Measurements from ENCODE around the gene PRICKLE4.

PRICKLE4 gene

DNA sequence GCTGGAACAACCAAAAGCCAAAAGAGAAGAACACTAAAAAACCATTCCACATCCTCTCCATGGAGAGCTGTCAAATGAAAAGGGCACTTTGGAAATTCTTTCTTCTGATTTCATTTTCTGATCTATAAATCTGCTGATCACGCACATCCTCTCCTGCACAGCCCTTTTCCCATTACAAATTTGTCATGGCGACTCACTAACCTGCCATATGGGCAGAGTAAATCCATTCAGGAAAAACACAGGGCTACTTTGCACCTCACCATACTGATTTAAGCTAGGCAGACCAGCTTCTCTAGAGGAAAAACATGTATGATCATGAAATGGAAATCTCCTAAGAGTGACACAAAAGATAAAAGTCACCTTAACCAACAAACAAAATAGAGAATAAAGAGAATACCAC, 32.9 kb downstream of the PRICKLE4 start:
- TF ChIP-seq, protein P1, sequence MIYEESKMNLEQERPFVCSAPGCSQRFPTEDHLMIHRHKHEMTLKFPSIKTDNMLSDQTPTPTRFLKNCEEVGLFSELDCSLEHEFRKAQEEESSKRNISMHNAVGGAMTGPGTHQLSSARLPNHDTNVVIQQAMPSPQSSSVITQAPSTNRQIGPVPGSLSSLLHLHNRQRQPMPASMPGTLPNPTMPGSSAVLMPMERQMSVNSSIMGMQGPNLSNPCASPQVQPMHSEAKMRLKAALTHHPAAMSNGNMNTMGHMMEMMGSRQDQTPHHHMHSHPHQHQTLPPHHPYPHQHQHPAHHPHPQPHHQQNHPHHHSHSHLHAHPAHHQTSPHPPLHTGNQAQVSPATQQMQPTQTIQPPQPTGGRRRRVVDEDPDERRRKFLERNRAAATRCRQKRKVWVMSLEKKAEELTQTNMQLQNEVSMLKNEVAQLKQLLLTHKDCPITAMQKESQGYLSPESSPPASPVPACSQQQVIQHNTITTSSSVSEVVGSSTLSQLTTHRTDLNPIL (CRISPR knock-in tag; IDR thresholded peaks at IDR 0.05; ENCODE audit: low read depth), result no peak
- no peak for TF ChIP-seq RARB (CRISPR knock-in tag; IDR thresholded peaks at IDR 0.05)
- no peak for TF ChIP-seq ZFP3 (CRISPR knock-in tag; IDR thresholded peaks at IDR 0.05)
- TF ChIP-seq BACH2 (CRISPR knock-in tag; IDR thresholded peaks at IDR 0.05; ENCODE audit: borderline replicate concordance), result no peak
- no peak for TF ChIP-seq ZNF565 (CRISPR knock-in tag; conservative IDR thresholded peaks at IDR 0.05; ENCODE audit: low read depth)
- no peak for TF ChIP-seq ZNF8 (CRISPR knock-in tag; IDR thresholded peaks at IDR 0.05)
- no peak for ATAC-seq

DNA sequence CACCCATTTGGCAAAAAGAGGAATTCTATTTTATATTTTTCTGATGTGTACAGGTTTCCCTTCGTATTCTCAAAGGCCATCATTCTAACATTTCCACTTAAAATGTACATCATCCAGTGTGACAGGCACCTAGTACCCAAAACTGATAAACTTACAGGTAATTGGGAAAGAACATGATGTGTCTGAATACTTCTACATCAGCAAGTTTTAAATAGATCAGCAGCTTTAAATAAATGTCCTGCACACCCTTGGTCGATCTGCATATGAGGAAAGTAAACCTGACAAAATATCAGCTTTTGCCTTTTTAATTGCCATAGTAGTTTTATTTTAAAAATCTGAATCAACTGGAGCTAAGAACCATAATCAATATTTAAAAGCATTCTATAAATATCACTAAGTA, 33.4 kb downstream of the PRICKLE4 start:
- no peak for ATAC-seq
- TF ChIP-seq, protein P1 (CRISPR knock-in tag; IDR thresholded peaks at IDR 0.05; ENCODE audit: low read depth), result no peak
- TF ChIP-seq ZNF565 (CRISPR knock-in tag; conservative IDR thresholded peaks at IDR 0.05; ENCODE audit: low read depth), result no peak
- no peak for TF ChIP-seq SNAI2 (CRISPR knock-in tag; IDR thresholded peaks at IDR 0.05)
- TF ChIP-seq, protein P2, sequence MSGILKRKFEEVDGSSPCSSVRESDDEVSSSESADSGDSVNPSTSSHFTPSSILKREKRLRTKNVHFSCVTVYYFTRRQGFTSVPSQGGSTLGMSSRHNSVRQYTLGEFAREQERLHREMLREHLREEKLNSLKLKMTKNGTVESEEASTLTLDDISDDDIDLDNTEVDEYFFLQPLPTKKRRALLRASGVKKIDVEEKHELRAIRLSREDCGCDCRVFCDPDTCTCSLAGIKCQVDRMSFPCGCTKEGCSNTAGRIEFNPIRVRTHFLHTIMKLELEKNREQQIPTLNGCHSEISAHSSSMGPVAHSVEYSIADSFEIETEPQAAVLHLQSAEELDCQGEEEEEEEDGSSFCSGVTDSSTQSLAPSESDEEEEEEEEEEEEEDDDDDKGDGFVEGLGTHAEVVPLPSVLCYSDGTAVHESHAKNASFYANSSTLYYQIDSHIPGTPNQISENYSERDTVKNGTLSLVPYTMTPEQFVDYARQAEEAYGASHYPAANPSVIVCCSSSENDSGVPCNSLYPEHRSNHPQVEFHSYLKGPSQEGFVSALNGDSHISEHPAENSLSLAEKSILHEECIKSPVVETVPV (CRISPR knock-in tag; IDR thresholded peaks at IDR 0.05), result no peak
- TF ChIP-seq, protein P3, sequence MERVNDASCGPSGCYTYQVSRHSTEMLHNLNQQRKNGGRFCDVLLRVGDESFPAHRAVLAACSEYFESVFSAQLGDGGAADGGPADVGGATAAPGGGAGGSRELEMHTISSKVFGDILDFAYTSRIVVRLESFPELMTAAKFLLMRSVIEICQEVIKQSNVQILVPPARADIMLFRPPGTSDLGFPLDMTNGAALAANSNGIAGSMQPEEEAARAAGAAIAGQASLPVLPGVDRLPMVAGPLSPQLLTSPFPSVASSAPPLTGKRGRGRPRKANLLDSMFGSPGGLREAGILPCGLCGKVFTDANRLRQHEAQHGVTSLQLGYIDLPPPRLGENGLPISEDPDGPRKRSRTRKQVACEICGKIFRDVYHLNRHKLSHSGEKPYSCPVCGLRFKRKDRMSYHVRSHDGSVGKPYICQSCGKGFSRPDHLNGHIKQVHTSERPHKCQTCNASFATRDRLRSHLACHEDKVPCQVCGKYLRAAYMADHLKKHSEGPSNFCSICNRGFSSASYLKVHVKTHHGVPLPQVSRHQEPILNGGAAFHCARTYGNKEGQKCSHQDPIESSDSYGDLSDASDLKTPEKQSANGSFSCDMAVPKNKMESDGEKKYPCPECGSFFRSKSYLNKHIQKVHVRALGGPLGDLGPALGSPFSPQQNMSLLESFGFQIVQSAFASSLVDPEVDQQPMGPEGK (CRISPR knock-in tag; IDR thresholded peaks at IDR 0.05; ENCODE audit: borderline replicate concordance), result no peak
- TF ChIP-seq ZFP3 (CRISPR knock-in tag; IDR thresholded peaks at IDR 0.05), result no peak
- TF ChIP-seq ARNTL (CRISPR knock-in tag; IDR thresholded peaks at IDR 0.05; ENCODE audit: borderline replicate concordance, low read depth), result no peak
- TF ChIP-seq ZNF70 (CRISPR knock-in tag; IDR thresholded peaks at IDR 0.05), result no peak
- no peak for TF ChIP-seq ZNF8 (CRISPR knock-in tag; IDR thresholded peaks at IDR 0.05)
- no peak for TF ChIP-seq GLIS3 (CRISPR knock-in tag; IDR thresholded peaks at IDR 0.05)

DNA sequence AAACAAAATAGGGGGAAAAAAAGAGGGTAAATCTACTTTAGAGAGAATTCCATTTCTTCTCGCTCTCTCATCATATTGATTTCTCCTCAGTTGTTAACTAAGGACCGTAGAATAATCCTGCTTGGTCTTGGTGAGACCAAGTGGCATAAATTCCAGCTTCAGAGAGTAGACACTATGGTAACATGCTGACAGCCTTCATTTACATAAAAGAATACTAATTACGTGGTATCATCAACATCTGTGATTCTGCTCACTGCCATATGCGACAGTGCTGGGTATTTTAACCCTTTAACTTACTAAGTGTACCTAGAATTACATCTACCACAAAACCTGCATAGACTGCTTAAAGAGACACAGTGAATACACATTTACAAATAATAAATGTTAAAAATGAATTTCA, 34.0 kb downstream of the PRICKLE4 start:
- TF ChIP-seq TCF4 (CRISPR knock-in tag; IDR thresholded peaks at IDR 0.05; ENCODE audit: borderline replicate concordance) (no peak), OSR1 (CRISPR knock-in tag; IDR thresholded peaks at IDR 0.05) (no peak), ZNF8 (CRISPR knock-in tag; IDR thresholded peaks at IDR 0.05) (no peak), TOX (CRISPR knock-in tag; IDR thresholded peaks at IDR 0.05; ENCODE audit: borderline replicate concordance) (no peak)
- TF ChIP-seq, protein P4, sequence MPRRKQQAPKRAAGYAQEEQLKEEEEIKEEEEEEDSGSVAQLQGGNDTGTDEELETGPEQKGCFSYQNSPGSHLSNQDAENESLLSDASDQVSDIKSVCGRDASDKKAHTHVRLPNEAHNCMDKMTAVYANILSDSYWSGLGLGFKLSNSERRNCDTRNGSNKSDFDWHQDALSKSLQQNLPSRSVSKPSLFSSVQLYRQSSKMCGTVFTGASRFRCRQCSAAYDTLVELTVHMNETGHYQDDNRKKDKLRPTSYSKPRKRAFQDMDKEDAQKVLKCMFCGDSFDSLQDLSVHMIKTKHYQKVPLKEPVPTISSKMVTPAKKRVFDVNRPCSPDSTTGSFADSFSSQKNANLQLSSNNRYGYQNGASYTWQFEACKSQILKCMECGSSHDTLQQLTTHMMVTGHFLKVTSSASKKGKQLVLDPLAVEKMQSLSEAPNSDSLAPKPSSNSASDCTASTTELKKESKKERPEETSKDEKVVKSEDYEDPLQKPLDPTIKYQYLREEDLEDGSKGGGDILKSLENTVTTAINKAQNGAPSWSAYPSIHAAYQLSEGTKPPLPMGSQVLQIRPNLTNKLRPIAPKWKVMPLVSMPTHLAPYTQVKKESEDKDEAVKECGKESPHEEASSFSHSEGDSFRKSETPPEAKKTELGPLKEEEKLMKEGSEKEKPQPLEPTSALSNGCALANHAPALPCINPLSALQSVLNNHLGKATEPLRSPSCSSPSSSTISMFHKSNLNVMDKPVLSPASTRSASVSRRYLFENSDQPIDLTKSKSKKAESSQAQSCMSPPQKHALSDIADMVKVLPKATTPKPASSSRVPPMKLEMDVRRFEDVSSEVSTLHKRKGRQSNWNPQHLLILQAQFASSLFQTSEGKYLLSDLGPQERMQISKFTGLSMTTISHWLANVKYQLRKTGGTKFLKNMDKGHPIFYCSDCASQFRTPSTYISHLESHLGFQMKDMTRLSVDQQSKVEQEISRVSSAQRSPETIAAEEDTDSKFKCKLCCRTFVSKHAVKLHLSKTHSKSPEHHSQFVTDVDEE (CRISPR knock-in tag; IDR thresholded peaks at IDR 0.05), result no peak
- ATAC-seq, result no peak

DNA sequence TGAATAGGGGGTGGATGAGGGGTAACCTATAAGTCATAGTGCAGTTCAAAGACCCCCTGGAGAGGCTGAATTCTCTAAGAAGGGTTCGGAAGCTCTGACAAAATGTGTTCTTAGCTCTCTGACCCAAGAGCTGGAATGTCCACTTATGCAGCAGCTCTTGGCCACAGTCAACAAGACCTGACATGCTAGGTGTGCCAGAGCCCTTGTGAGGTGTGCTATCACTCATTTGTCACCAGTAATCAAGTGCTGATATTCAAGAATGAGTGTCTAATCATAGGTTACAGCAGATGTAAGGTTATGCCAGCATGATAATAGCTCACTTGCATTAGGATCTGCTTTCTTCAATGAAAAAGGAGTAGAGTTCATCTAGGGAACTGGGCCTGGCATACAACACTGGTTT, 35.0 kb downstream of the PRICKLE4 start:
- no peak for ATAC-seq
- TF ChIP-seq ISL1 (CRISPR knock-in tag; IDR thresholded peaks at IDR 0.05), result no peak
